Globus pallidus (tissue), 1 donor: ENCODE measurements around the gene GOLGA8J.
"Not testable (repeated sequence)": the region's sequence is repeated elsewhere in the genome, so short reads cannot be mapped to it uniquely, and the experiment has no call there.

ENCODE experiments used
- DNase-seq: peaks from one replicate; pipeline ENCODE4 v3.0.0-alpha.2; 2015; ENCODE audit warnings: low spot score

The GOLGA8J gene

DNA sequence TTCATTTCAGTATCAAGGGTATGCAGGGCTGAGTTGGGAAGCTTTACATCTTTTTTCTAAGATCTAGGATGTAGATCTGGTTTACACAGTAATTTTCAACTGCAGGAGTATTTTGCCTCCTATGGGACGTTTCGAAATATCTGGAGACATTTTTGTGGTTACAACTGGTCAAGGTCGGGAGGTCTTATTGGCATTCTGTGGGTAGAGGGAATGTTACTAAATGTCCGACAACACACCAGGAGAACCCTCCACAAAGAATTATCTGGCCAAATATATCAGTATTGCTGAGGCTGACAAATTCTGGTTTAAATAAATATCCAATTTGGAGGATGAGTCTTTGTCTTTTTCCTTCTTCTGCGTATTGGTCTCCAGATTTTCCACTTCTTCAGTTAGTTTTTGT is 1.9 kb upstream of the GOLGA8J start:
- not testable (repeated sequence) for DNase-seq

- DNase-seq, result not testable (repeated sequence)
Measured at GRCh38 chr15:30097827-30098226, 15.1 kb downstream of the GOLGA8J start.

DNA sequence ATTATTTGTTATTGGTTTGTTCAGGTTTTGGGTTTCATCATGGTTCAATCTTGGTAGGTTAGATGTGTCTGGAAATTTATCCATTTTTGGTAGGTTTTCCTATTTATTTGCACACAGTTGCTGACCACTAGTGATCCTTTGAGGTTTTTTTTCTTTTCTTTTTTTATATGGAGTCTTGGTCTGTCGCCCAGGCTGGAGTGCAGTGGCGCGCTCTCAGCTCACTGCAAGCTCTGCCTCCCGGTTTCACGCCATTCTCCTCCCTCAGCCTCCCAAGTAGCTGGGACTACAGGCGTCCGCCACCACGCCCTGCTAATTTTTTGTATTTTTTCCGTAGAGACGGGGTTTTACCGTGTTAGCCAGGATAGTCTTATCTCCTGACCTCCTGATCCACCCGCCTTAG is 20.1 kb downstream of the GOLGA8J start:
- DNase-seq, result not testable (repeated sequence)

DNA sequence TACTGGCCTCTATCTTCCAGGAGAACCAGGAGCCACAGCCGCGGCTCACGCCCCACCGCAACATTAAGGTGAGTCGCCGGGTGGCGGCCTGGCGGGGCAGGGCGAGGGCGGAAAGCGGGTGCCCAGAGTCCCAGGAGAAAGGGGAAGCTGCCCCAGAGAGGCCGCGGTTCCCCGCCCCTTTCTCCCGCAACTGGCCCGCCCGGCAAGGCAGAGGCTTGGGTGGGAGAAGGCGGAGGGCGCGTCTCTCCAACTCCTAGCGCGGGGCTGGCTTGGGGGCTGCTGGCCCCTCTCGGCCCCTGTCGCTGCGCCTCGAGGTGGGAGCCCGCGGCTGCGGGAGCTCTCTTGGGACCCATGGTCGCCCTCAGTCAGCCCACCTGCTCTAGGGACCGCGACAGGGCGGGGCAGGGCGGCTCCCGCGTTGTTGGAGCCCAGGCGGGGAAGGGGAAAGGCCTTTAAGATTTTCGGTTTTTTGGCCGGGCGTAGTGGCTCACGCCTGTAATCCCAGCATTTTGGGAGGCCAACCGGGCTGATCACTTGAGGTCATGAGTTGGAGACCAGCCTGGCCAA is 21.3 kb downstream of the GOLGA8J start:
- DNase-seq, result not testable (repeated sequence)

GRCh38 chr15:30110591-30110990 is 27.8 kb downstream of the GOLGA8J start:
- DNase-seq, result not testable (repeated sequence)

GRCh38 chr15:30130066-30130465 is 47.3 kb downstream of the GOLGA8J start:
- DNase-seq, result not testable (repeated sequence)

- DNase-seq, result not testable (repeated sequence)
Measured at GRCh38 chr15:30134751-30135150, 52.0 kb downstream of the GOLGA8J start, which contains the start of gene GOLGA8T. GOLGA8T (plus strand) TSS chr15:30135051; CDS start chr15:30135149, 98 bp downstream.
